T47D (cell line): ENCODE measurements around the gene NEDD4L.

Experiments
- DNase-seq, 2 experiments: peaks; one replicate each; pipeline versions ENCODE4 v3.0.0 to v3.0.0-alpha.2; 2011 to 2012; ENCODE audit warnings: low read depth in 1 of 2, low spot score in 1 of 2
- JUND ChIP-seq: IDR thresholded peaks from 2 replicates; pipeline ENCODE4 v1.6.1; 2012; ENCODE audit warnings: low read depth
- in situ Hi-C: cut with HindIII; loops from 2 replicates; pipeline ENCODE4 v1.10.0; 2016; ENCODE audit warnings: low sequenced_read_pairs, low pct_unique_long_range_greater_than_20kb

NEDD4L gene

GRCh38 chr18:58125756-58126155 is 81.7 kb downstream of the NEDD4L start:
- no peak for TF ChIP-seq JUND
- in situ Hi-C loops = no loop called here
- DNase-seq = no peak

GRCh38 chr18:58128381-58129374 is 84.7 kb downstream of the NEDD4L start:
- in situ Hi-C loops = no loop called here
- no peak for TF ChIP-seq JUND
- DNase-seq = no peak

DNA sequence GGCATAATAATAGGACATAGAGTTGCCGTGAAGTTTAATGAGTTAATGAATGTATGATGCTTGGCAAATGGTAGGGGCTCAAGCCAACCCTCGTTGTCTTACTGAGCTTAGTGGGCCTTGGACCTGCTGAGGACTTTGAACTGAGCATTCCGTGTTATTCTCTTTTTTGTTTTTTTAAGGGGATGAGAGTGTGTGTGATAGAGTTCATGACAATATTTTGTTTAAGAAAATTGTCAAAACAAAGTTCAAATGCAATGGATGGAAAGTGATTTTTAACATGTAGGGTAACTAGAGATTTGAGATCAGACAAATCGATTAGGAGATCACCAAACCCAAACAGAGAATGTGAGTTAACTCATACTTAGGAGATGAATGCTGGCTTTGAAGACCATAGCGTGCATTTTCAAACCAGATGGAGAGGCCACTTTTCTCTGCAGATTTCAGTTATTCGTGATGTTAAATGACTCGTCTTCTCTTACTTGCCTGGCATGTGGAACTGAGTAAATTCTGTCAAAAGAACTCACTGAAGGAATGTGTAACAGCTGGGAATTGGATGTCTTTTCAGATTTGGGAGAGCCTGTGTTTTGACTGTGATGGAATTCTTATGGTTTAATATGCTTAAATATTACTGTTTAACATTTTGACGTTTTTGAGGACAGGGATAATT is 88.7 kb downstream of the NEDD4L start:
- in situ Hi-C loops = no loop called here
- no peak for DNase-seq
- TF ChIP-seq JUND = no peak

GRCh38 chr18:58135183-58135641 is 91.2 kb downstream of the NEDD4L start:
- in situ Hi-C loops = no loop called here
- TF ChIP-seq JUND = no peak
- no peak for DNase-seq

- in situ Hi-C loops = no loop called here
Measured at GRCh38 chr18:58135701-58136331, 91.8 kb downstream of the NEDD4L start.

GRCh38 chr18:58136879-58137278 is 92.9 kb downstream of the NEDD4L start:
- DNase-seq = no peak
- TF ChIP-seq JUND = no peak
- in situ Hi-C loops = no loop called here

More at GRCh38 chr18:58135701-58136331, 91.8 kb downstream of the NEDD4L start:
- no peak for TF ChIP-seq JUND
- DNase-seq = peak in 1 of 2 experiments; percentile 75

- no peak for TF ChIP-seq JUND
- no peak for DNase-seq
- in situ Hi-C loops = no loop called here
Measured at GRCh38 chr18:58139459-58140386, 95.7 kb downstream of the NEDD4L start.

DNA sequence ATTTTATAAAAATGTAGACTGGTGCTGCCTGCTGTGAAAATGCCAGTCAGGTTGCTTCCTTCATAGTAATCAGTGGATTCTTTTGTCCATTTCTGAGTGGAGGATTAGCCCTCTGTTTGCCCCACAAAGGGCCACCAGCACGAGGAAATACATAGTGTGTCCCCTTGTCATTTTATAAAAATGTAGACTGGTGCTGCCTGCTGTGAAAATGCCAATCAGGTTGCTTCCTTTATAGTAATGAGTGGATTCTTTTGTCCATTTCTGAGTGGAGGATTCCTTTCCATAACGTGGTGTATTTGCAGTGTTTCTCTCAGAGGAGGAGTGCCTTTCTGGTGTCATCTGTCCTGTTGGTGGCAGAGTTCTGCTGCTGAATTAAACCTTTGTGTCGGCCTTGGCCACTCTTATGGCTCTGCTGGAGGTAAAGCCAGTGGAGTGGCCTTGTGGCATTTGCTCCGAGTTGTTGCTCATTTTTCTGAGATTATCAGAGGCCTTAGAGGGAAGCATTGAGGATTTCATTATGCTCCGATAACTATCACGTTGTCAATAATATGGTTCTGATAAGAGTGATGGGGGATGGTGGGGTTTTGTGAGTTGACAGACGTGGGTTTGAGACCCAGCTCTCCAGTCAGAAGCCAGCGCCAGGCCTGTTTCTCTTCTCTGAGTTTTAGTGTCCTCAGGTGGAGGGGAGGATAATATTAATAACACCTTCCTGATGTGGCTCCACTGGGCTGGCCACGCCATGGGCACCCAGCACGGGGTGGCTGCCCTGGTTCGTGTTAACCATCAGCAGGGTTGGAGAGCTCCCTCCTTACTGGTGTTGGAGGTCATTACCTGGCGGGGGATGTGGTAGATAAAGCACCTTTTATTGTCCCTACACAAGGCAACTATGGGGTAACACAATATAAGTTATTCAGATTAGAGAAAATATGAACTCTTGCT is 96.6 kb downstream of the NEDD4L start:
- peak in 1 of 2 experiments; percentile 67 for DNase-seq
- in situ Hi-C loops = no loop called here
- no peak for TF ChIP-seq JUND

DNA sequence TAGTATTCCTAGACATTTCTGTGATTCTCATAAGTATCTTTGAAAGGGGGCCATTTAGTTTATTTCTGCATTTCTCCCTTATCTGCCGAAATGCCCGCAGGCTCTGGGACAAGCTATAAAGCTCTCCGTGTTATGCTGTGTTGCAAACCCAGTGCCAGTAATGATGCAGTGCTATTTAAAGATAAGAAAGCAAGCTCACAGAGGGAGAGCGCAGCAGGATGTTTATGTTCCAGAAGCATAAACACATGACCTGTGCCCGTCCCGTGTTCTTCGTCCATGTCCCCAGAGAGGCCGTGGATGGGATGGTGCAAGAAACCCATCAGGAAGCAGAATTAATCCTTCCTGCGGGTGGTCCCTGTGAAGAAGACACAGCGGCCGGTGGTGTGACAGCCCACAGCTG is 99.4 kb downstream of the NEDD4L start:
- no peak for TF ChIP-seq JUND
- in situ Hi-C loops = no loop called here
- DNase-seq = no peak

GRCh38 chr18:58144106-58144505 is 100.1 kb downstream of the NEDD4L start:
- DNase-seq = no peak
- in situ Hi-C loops = no loop called here
- TF ChIP-seq JUND = no peak

DNA sequence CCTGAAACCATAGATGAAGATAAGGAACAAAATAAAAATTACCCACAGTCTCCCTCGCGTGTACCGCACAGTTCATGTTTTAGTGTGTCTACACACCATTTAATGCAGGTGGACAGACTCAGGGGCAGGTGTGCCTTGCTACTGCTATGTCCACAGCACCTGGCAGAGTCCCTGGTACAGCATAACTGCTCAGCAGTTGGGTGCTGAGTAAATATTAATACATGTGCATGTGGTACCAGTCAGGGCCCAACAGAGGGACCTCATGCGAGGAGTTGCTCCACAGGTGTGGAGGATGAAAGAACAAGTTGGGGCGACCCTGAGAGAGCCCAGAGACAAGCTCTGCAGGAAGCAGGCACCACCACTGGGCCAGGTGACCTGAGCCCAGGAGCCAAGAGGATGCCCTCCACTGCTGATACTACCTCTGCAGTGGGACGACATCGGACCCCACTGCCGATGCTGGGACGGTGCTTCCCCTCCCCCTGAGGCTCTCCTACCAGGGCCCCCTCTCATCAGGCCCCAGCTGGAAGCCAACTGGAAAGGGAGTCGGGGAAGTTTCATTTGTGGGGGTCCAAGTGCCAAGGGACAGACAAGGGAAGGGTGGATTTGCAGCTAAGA is 100.8 kb downstream of the NEDD4L start:
- in situ Hi-C loops = no loop called here
- DNase-seq = peak in 1 of 2 experiments; percentile 60
- no peak for TF ChIP-seq JUND
